COLO668 (cell line): ENCODE results near the gene SEC22B.
"Not testable (repeated sequence)": the region's sequence is repeated elsewhere in the genome, so short reads cannot be mapped to it uniquely, and the experiment has no call there.

Source experiments
- DNase-seq: peaks from one replicate; lab custom pipeline; 2025; ENCODE audit not compliant: unreplicated experiment; lab: John Stamatoyannopoulos, UW

Gene SEC22B

GRCh38 chr1:120145806-120146205 is 30.5 kb downstream of the SEC22B start:
- DNase-seq, result not testable (repeated sequence)

DNA sequence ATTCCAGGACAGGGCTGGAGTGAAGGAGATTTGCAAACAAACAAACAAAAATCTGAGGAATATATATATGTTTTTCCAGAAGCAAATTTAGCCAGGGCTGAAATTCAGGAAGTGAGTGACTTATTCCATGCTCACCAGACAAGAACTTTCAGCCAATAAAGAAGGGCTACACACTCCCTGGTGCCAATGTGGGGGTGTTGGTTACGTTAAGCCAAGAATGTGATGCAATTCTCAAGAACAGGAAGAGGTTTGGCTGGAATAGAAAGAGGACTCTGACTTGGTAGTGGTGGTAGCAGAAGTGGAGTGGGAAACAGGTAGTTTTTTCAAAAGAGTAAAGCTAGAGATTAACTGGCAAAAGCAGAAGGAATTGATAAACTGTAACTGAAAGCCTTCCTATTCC is 31.7 kb downstream of the SEC22B start:
- DNase-seq, result not testable (repeated sequence)

GRCh38 chr1:120144169-120144568 is 32.2 kb downstream of the SEC22B start:
- DNase-seq, result not testable (repeated sequence)

DNA sequence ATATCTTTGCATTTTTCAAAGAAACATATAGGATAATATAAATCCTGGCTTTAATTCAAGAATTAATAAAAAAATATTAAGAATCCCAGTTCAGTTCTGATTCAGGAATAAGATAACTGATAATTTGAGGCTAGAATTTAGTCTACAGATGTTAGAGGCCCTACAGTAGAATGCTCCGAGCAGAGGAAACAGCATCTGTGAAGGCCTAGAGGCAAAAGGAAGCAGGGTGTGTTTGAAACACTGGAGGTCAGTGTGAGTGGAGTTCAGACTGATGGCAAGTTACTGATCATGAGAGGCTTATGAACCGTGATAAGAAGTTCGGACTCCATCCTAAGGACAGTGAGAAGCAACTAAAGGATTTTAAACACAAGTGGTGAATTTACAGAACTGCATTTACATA is 33.0 kb downstream of the SEC22B start:
- DNase-seq, result not testable (repeated sequence)

DNA sequence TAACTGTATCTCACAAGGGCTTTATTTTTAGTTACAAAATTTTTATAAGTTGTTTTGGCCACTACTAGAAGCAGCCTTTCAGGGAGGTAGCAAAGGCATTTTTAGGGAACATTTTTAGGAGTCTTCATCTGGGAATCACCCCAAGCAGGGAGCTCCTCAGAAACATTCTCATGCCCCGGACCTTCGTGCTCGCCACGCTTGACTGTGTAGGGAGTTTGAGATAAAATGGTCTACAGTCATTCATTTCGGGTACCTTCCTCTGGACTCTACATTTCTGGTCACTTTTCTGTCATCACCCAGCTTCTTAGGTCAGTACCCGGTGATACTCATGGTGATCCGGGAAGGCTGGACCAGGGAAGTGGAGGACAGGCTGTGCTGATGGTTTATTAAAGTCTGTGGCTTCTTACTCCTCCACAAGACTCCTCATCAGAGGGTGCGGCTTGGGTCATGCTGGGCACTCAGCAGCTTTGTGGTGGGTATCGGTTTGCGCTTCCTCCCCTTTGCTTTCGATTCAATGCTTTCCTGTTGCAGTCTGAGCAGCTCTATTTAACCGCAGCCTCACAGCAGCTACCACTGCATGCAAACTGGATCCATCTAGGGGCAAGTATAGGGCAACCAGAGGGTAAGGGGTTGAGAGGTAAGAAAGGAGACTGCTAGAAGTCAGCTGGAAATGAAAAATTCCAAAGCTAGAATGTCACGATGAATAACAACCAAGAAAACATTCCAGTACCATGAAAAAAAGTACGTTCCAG is 33.6 kb downstream of the SEC22B start:
- not testable (repeated sequence) for DNase-seq

- DNase-seq, result not testable (repeated sequence)
Measured at GRCh38 chr1:120141865-120142264, 34.5 kb downstream of the SEC22B start.

DNA sequence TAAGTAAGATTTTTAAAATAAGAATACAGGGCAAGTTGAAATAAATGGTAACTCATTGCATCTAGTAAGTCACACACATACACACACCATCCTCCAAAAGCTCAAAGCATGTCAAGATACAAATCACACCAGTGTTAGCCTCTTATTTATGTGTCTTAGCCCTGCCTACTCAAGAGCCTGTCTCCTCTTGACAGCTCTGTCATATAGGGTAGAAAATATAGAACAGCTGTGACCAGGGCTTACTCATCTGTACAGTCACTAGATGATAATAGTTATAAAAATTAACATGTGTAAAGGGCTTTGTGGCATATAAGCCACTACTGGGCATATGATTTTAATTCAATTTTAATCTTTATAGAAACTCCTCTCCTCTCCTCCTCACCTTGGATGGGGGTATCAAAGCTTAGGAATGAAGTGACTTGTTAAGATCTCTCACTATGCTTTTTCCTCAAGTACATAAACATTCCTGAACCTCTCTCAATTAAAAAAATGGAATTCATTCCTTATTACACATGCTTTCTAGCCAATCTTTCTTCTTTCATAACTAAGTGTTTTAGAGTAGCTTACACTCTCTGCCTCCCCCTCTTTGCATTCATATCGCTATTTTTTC is 35.6 kb downstream of the SEC22B start:
- DNase-seq, result not testable (repeated sequence)

- DNase-seq, result not testable (repeated sequence)
Measured at GRCh38 chr1:120136086-120136485, 40.2 kb downstream of the SEC22B start.

GRCh38 chr1:120133928-120134325 is 42.4 kb downstream of the SEC22B start:
- DNase-seq, result not testable (repeated sequence)

GRCh38 chr1:120133228-120133927 is 42.9 kb downstream of the SEC22B start:
- no peak for DNase-seq

DNA sequence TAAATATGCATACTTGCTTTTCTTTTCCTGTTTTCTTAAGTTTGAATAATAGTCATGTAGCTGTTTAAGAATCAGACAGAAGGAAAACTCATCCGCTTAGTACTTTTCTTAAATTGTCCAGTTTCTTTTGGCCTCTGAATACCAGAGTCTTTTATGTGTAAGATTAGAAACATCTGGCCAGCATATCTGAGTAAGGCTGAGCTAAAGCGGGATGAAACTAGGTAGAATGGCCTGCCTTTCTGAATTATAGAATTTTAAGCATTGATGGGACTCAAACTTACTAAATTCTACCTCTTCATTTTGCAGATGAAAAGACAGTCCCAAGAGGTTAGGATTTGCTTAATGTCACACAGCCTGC is 43.9 kb downstream of the SEC22B start:
- not testable (repeated sequence) for DNase-seq

DNA sequence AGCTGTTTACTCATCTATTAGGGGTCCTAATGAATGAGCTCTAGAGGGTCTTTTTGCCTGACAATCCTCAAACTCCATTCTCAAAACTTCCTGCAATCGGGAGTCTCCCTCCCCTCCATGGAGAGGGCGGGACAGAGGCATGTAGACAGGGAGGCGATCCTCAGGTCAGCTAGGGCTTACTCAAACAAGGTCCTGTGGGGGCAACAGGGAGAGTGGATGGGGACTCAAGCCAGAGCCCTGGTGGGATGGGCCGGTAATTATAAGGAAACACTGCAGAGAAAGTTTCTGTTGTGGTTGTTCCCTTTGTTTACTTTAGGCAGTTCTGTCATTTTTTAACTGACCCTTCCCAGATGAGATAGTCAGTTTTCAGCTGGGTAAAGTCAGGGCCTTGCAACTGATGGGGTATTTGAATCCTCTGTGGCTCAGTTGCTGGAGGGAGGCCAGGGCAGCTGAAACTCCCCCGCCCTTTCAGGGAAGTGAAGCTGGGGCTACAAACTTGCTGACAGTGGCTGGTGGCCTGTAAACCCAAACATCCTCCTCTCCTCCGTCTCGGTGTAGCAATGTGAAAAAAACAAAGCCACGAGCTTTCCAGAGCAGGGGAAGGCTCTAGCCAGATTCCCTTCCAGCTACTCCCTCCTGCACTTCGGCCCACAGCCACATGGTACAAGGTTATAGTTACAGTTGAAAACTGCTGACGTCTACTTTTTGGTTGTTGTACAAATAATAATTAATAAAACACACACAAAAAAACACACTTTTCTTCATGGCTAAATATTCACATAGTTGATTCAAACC is 44.5 kb downstream of the SEC22B start:
- not testable (repeated sequence) for DNase-seq

- DNase-seq, result not testable (repeated sequence)
Measured at GRCh38 chr1:120127921-120128320, 48.4 kb downstream of the SEC22B start.

DNA sequence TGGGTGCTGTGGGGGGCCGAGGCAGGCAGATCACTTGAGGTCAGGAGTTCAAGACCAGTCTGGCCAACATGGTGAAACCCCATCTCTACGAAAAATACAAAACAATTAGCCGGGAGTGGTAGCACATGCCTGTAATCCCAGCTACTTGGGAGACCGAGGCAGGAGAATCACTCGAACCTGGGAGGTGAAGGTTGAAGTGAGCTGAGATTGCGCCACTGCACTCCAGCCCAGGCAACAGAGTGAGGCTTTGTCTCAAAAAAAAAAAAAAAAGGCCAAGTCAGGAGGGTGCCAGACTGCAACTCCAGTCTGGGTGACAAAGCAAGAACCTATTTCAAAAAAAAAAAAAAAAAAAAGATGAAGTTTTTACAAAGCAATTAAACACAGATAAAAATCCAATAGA is 50.1 kb downstream of the SEC22B start:
- not testable (repeated sequence) for DNase-seq

DNA sequence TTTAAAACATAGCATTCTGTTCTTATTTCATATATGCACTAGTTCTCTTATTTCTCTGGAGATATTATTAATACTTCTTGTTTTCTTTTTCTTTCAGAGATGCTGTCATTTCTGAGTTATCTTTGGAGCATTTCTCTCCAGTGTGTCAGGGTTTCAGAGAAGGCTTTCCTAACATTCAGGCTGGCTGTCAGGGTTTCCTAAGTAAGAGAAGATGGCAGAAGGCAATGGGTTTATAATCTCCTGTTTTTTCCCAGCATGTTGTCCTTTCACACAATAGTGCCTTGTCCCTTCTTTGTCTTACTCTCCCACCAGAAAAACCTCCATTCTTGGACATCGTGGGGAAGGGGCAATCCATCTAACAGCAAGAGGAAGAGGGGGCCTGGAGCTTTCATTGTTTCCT is 51.7 kb downstream of the SEC22B start:
- DNase-seq, result not testable (repeated sequence)

GRCh38 chr1:120123813-120124510 is 52.4 kb downstream of the SEC22B start:
- DNase-seq, result not testable (repeated sequence)

GRCh38 chr1:120122262-120122893 is 53.9 kb downstream of the SEC22B start:
- not testable (repeated sequence) for DNase-seq

DNA sequence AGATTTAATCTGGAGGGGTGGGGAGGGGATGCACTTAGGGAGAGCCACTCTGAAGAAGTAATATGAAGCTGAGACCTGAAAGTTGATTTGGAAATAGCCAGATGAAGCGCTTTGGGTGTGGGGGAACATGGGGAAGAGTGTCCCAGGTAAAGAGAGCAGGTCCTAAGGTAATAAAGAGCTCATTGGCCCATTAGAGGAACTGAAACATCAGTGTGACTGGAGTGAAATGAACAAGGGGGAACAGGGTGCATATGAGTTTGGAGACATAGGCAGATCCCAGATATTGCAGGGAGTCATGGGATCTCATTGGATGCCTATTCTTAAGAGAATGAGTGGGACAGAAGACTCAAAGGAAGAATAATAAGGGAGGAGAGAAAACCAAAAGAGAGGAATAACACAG is 54.5 kb downstream of the SEC22B start:
- not testable (repeated sequence) for DNase-seq

GRCh38 chr1:120120525-120120924 is 55.8 kb downstream of the SEC22B start:
- DNase-seq, result not testable (repeated sequence)
